H9 (cell line): ENCODE measurements around the gene RALY. TPM values are rescaled to one million over a fixed set of nuclear protein-coding genes. Genes with fewer than 3 reads are reported as not detected.

Source experiments
- DNase-seq: peaks from one replicate; pipeline ENCODE4 v3.0.0-alpha.2; 2017
- H2AFZ ChIP-seq: one replicate; pipeline ENCODE4 v1.6.1; 2013; ENCODE audit warnings: mild to moderate bottlenecking, low read length, control low read depth, moderate library complexity
- H2AK5ac ChIP-seq: 2 replicates; pipeline ENCODE4 v1.6.1; 2013; ENCODE audit warnings: low read length, control low read depth, mixed read lengths; ENCODE audit not compliant: insufficient read length
- H2BK120ac ChIP-seq: one replicate; pipeline ENCODE4 v1.6.1; 2013; ENCODE audit warnings: low read depth, mild to moderate bottlenecking, low read length, control low read depth, inconsistent platforms; ENCODE audit not compliant: poor library complexity, severe bottlenecking
- H2BK12ac ChIP-seq: 2 replicates; pipeline ENCODE4 v1.6.1; 2013; ENCODE audit warnings: low read length, control low read depth, mixed read lengths, low read depth; ENCODE audit not compliant: insufficient read length
- H2BK15ac ChIP-seq: 2 replicates; pipeline ENCODE4 v1.6.1; 2013; ENCODE audit warnings: low read depth, low read length, control low read depth
- H2BK20ac ChIP-seq: one replicate; pipeline ENCODE4 v1.6.1; 2013; ENCODE audit warnings: low read depth, mild to moderate bottlenecking, low read length, control low read depth, inconsistent platforms; ENCODE audit not compliant: poor library complexity, severe bottlenecking
- H2BK5ac ChIP-seq: 2 replicates; pipeline ENCODE4 v1.6.1; 2013; ENCODE audit warnings: low read length, control low read depth, mixed read lengths; ENCODE audit not compliant: insufficient read length
- H3K14ac ChIP-seq: 2 replicates; pipeline ENCODE4 v1.6.1; 2013; ENCODE audit warnings: low read length, control low read depth; ENCODE audit not compliant: insufficient read depth
- H3K18ac ChIP-seq: 2 replicates; pipeline ENCODE4 v1.6.1; 2013; ENCODE audit warnings: low read depth, mild to moderate bottlenecking, mixed read lengths, low read length, control low read depth; ENCODE audit not compliant: insufficient read length
- H3K23ac ChIP-seq: 2 replicates; pipeline ENCODE4 v1.6.1; 2013; ENCODE audit warnings: low read length, control low read depth, mixed read lengths, low read depth; ENCODE audit not compliant: insufficient read length
- H3K23me2 ChIP-seq: 2 replicates; pipeline ENCODE4 v1.6.1; 2013; ENCODE audit warnings: low read depth, mild to moderate bottlenecking, mixed read lengths, low read length, control low read depth; ENCODE audit not compliant: insufficient read length, poor library complexity, severe bottlenecking
- H3K27ac ChIP-seq: 2 replicates; pipeline ENCODE4 v1.5.1; 2013; ENCODE audit warnings: low read length, control low read depth, mixed read lengths, low read depth; ENCODE audit not compliant: insufficient read length
- H3K27me3 ChIP-seq: 2 replicates; pipeline ENCODE4 v1.6.1; 2013; ENCODE audit warnings: low read length, control low read depth, inconsistent platforms; ENCODE audit not compliant: insufficient read depth
- H3K4ac ChIP-seq: 2 replicates; pipeline ENCODE4 v1.6.1; 2013; ENCODE audit warnings: low read depth, mild to moderate bottlenecking, control low read depth, inconsistent platforms, low read length, moderate library complexity
- H3K4me1 ChIP-seq: 2 replicates; pipeline ENCODE4 v1.6.1; 2013; ENCODE audit warnings: low read length, control low read depth, inconsistent platforms; ENCODE audit not compliant: insufficient read depth
- H3K4me2 ChIP-seq: 2 replicates; pipeline ENCODE4 v1.6.1; 2013; ENCODE audit warnings: low read length, control low read depth, mixed read lengths; ENCODE audit not compliant: insufficient read length, insufficient read depth
- H3K56ac ChIP-seq: 2 replicates; pipeline ENCODE4 v1.6.1; 2013; ENCODE audit warnings: low read depth, mild to moderate bottlenecking, mixed read lengths, low read length, control low read depth; ENCODE audit not compliant: insufficient read length
- H3K79me1 ChIP-seq: 2 replicates; pipeline ENCODE4 v1.6.1; 2013; ENCODE audit warnings: low read depth, mild to moderate bottlenecking, moderate library complexity, low read length, control low read depth, inconsistent platforms; ENCODE audit not compliant: insufficient read depth, poor library complexity, severe bottlenecking
- H3K79me2 ChIP-seq: 2 replicates; pipeline ENCODE4 v1.6.1; 2013; ENCODE audit warnings: low read length, control low read depth, inconsistent platforms; ENCODE audit not compliant: insufficient read depth
- H3K9ac ChIP-seq: 2 replicates; pipeline ENCODE4 v1.6.1; 2013; ENCODE audit warnings: low read length, control low read depth, mixed read lengths; ENCODE audit not compliant: insufficient read length; ENCODE audit errors: extremely low read depth
- H3K9me3 ChIP-seq: one replicate; pipeline ENCODE4 v1.6.1; 2013; ENCODE audit warnings: low read depth, low read length, inconsistent platforms; ENCODE audit not compliant: control insufficient read depth
- H3T11ph ChIP-seq: one replicate; pipeline ENCODE4 v1.6.1; 2013; ENCODE audit warnings: mild to moderate bottlenecking, low read length, control low read depth, inconsistent platforms
- H4K20me1 ChIP-seq: one replicate; pipeline ENCODE4 v1.6.1; 2013; ENCODE audit not compliant: control insufficient read depth, insufficient read length, insufficient read depth
- H4K5ac ChIP-seq: 2 replicates; pipeline ENCODE4 v1.6.1; 2013; ENCODE audit warnings: low read depth, mild to moderate bottlenecking, mixed read lengths, low read length, control low read depth; ENCODE audit not compliant: insufficient read length
- H4K8ac ChIP-seq: replicated peaks from 2 replicates; pipeline ENCODE4 v1.6.1; 2013; ENCODE audit warnings: low read length, control low read depth, mixed read lengths, low read depth; ENCODE audit not compliant: insufficient read length
- H4K91ac ChIP-seq: 2 replicates; pipeline ENCODE4 v1.6.1; 2013; ENCODE audit warnings: low read depth, mild to moderate bottlenecking, moderate library complexity, mixed read lengths, low read length, control low read depth; ENCODE audit not compliant: insufficient read length
- H3K27ac Mint-ChIP-seq, 3 experiments: 2 replicates in 2 of 3; 3 replicates in 1 of 3; pipeline ENCODE4 v1.8.0; 2020 to 2021; ENCODE audit warnings: mixed read lengths in 3 of 3, mild to moderate bottlenecking in 1 of 3, moderate library complexity in 1 of 3
- H3K27me3 Mint-ChIP-seq: 2 replicates; pipeline ENCODE4 v1.8.0; 2021; ENCODE audit warnings: low read depth, mild to moderate bottlenecking, moderate library complexity, mixed read lengths
- H3K36me3 Mint-ChIP-seq, 3 experiments: 2 replicates in 2 of 3; 3 replicates in 1 of 3; pipeline ENCODE4 v1.8.0; 2020 to 2021; ENCODE audit warnings: low read depth in 3 of 3, mixed read lengths in 3 of 3; ENCODE audit not compliant: insufficient read depth in 1 of 3
- H3K4me1 Mint-ChIP-seq, 2 experiments: 2 replicates each; pipeline ENCODE4 v1.8.0; 2020; ENCODE audit warnings: mixed read lengths in 2 of 2
- H3K4me3 Mint-ChIP-seq, 2 experiments: 2 replicates in 1 of 2; 3 replicates in 1 of 2; pipeline ENCODE4 v1.8.0; 2020 to 2021; ENCODE audit warnings: mild to moderate bottlenecking in 2 of 2, mixed read lengths in 2 of 2, moderate library complexity in 1 of 2
- H3K9me3 Mint-ChIP-seq, 2 experiments: 2 replicates in 1 of 2; 3 replicates in 1 of 2; pipeline ENCODE4 v1.8.0; 2020; ENCODE audit warnings: mild to moderate bottlenecking in 2 of 2, mixed read lengths in 2 of 2, moderate library complexity in 1 of 2
- CTCF ChIP-seq: fragments of 200-600 bp; sonication (generic); conservative IDR thresholded peaks from 3 replicates; pipeline ENCODE4 v1.8.0; 2021; ENCODE audit warnings: antibody characterized with exemption, mild to moderate bottlenecking
- WGBS: extraction: QIAGEN DNeasy Blood & Tissue Kit; methylation state at CpG from one replicate; pipeline ENCODE4 v1.1.7; 2013; ENCODE audit warnings: missing lambda C conversion rate, low lambda C conversion rate, mixed read lengths; ENCODE audit not compliant: insufficient read length; ENCODE audit errors: extremely low coverage; 5-methylcytosine and 5-hydroxymethylcytosine counted together
- total RNA-seq: library from RNA; stranded (reverse); gene quantifications from 2 replicates; pipeline ENCODE4 v1.2.1, GENCODE V29; 2021

Gene RALY
- total RNA-seq, 1 experiment from 2014 or later = 199 TPM

DNA sequence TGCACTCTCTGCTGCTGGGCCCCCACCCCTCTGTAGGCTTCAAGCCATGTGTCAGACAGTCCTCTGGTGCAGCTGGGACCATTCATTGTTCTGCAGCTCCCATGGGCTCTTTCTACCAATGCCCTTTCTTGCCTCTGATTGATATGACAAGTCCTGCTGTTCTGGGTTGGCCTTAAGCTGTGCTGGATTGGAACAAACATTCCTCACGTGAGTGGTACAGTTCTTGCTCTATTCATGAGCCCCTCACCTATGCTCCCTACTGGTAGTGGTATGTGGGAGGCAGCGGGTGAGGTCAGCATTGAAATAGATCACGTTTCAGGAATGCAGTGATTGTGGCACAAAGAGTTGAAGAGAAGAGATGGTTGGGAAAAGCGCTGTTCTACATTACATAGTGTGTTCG is 48.8 kb upstream of the RALY start:
- Mint-ChIP-seq H3K4me3 (no peak overlapping the region), H3K9me3 (peaks cover 7 to 10% of the 10 kb centered on the region in 2 experiments; a peak in 4 of 5 replicates), H3K27ac (no peak overlapping the region; a peak in 1 of 7 replicates), H3K27me3 (peaks cover 2% of the 10 kb centered on the region), H3K4me1 (peaks cover 7 to 10% of the 10 kb centered on the region in 2 experiments; a peak in 2 of 4 replicates), H3K36me3 (peaks cover 0 to 1% (median 0%) of the 10 kb centered on the region in 3 experiments; a peak in 2 of 7 replicates)
- Histone ChIP-seq H3K4me1 (no peaks in the 10 kb centered on the region), H2AFZ (no peak overlapping the region), H3K23me2 (no peaks in the 10 kb centered on the region), H3K9ac (no peak overlapping the region), H2BK15ac (no peak overlapping the region), H3K79me1 (no peaks in the 10 kb centered on the region), H3K18ac (no peak overlapping the region), H3K56ac (no peak overlapping the region), H4K5ac (no peak overlapping the region), H4K91ac (no peak overlapping the region), H4K20me1 (no peaks in the 10 kb centered on the region), H2BK120ac (no peak overlapping the region), H3K27me3 (no peaks in the 10 kb centered on the region), H2BK12ac (no peak overlapping the region), H3K27ac (no peak overlapping the region), H3T11ph (no peak overlapping the region), H3K9me3 (no peaks in the 10 kb centered on the region), H3K14ac (no peak overlapping the region), H2BK20ac (no peak overlapping the region), H3K23ac (no peak overlapping the region), H4K8ac (no peak overlapping the region), H3K4me2 (no peak overlapping the region), H2AK5ac (no peak overlapping the region), H3K79me2 (no peaks in the 10 kb centered on the region), H3K4ac (no peak overlapping the region), H2BK5ac (no peak overlapping the region)
- no peak for TF ChIP-seq CTCF
- DNase-seq = no peak
- no CpG with 5 or more reads among the region's 5 CpGs for WGBS
